HG03280 (cell line): ENCODE measurements around the gene CTIF.

Experiments
- ATAC-seq: cut with Tn5 transposase; IDR thresholded peaks from one replicate; pipeline ENCODE4 v1.9.1; 2021; ENCODE audit warnings: mild to moderate bottlenecking, moderate library complexity; ENCODE audit not compliant: unreplicated experiment

Gene CTIF

GRCh38 chr18:48796491-48797205 is 257.8 kb downstream of the CTIF start:
- ATAC-seq: no peak

- ATAC-seq: no peak
Observed at GRCh38 chr18:48797841-48798255, 259.0 kb downstream of the CTIF start.

GRCh38 chr18:48798334-48799245 is 259.8 kb downstream of the CTIF start:
- ATAC-seq: no peak

- ATAC-seq: no peak
Observed at GRCh38 chr18:48799724-48800315, 261.0 kb downstream of the CTIF start.

GRCh38 chr18:48800466-48800865 is 261.6 kb downstream of the CTIF start:
- ATAC-seq: no peak

GRCh38 chr18:48800876-48801727 is 262.3 kb downstream of the CTIF start:
- ATAC-seq: peak; percentile 47

GRCh38 chr18:48801728-48802542 is 263.1 kb downstream of the CTIF start:
- ATAC-seq: no peak

GRCh38 chr18:48802543-48803290 is 263.9 kb downstream of the CTIF start:
- no peak for ATAC-seq

- ATAC-seq: no peak
Observed at GRCh38 chr18:48803518-48803917, 264.7 kb downstream of the CTIF start.

- ATAC-seq: no peak
Observed at GRCh38 chr18:48803951-48804855, 265.4 kb downstream of the CTIF start.

- ATAC-seq: no peak
Observed at GRCh38 chr18:48804856-48805610, 266.2 kb downstream of the CTIF start.

- ATAC-seq: no peak
Observed at GRCh38 chr18:48805826-48806535, 267.1 kb downstream of the CTIF start.

GRCh38 chr18:48806551-48807261 is 267.9 kb downstream of the CTIF start:
- ATAC-seq: no peak

GRCh38 chr18:48808476-48808875 is 269.6 kb downstream of the CTIF start:
- ATAC-seq: no peak

GRCh38 chr18:48809365-48809764 is 270.5 kb downstream of the CTIF start:
- ATAC-seq: no peak

GRCh38 chr18:48810805-48811204 is 272.0 kb downstream of the CTIF start:
- ATAC-seq: no peak
